SK-N-SH (cell line): ENCODE data around the gene KCNC3. TPM values are rescaled to one million over a fixed set of nuclear protein-coding genes. Genes with fewer than 3 reads are reported as not detected.

Source experiments
- CHD2 ChIP-seq: fragments of 150-350 bp; IDR thresholded peaks from 2 replicates; pipeline ENCODE4 v1.6.1; 2018; ENCODE audit warnings: low read length; ENCODE audit not compliant: partially characterized antibody
- CTCF ChIP-seq: fragments of 200-600 bp; sonication (generic); IDR thresholded peaks from 2 replicates; pipeline ENCODE4 v1.6.1; 2017; ENCODE audit warnings: antibody characterized with exemption, mild to moderate bottlenecking, moderate library complexity
- ELF1 ChIP-seq: IDR thresholded peaks from 2 replicates; pipeline ENCODE4 v1.4.0; 2012
- EZH2phosphoT487 ChIP-seq: fragments of 200-600 bp; sonication (generic); IDR thresholded peaks from 2 replicates; pipeline ENCODE4 v1.6.1; 2017; ENCODE audit warnings: low read depth, mixed run types, mild to moderate bottlenecking, antibody characterized with exemption, moderate library complexity, borderline replicate concordance
- FOXJ3 ChIP-seq: sonication (generic); formaldehyde crosslinking; IDR thresholded peaks from 2 replicates; pipeline ENCODE4 v1.5.1; 2020; ENCODE audit warnings: mild to moderate bottlenecking, missing genetic modification reagents
- GATA2 ChIP-seq: sonication (generic); formaldehyde crosslinking; IDR thresholded peaks from 2 replicates; pipeline ENCODE4 v1.5.0; 2020; ENCODE audit warnings: mild to moderate bottlenecking, missing genetic modification reagents
- IRF3 ChIP-seq: fragments of 150-350 bp; IDR thresholded peaks from 2 replicates; pipeline ENCODE4 v1.6.1; 2016; ENCODE audit warnings: mild to moderate bottlenecking, low read depth, low read length
- JUND ChIP-seq: IDR thresholded peaks from 2 replicates; pipeline ENCODE4 v1.4.0; 2012
- NFIC ChIP-seq: IDR thresholded peaks from 2 replicates; pipeline ENCODE4 v1.4.0; 2012; ENCODE audit warnings: borderline replicate concordance
- POLR2AphosphoS5 ChIP-seq: IDR thresholded peaks from 2 replicates; pipeline ENCODE4 v1.6.1; 2012; ENCODE audit warnings: low read depth, low read length
- RAD21 ChIP-seq: IDR thresholded peaks from 2 replicates; pipeline ENCODE4 v1.6.1; 2012; ENCODE audit warnings: mild to moderate bottlenecking, low read length
- RCOR1 ChIP-seq: fragments of 150-350 bp; IDR thresholded peaks from 2 replicates; pipeline ENCODE4 v1.6.1; 2017; ENCODE audit warnings: antibody characterized with exemption, low read length
- REST ChIP-seq: IDR thresholded peaks from 2 replicates; pipeline ENCODE4 v1.6.1; 2012; ENCODE audit warnings: mild to moderate bottlenecking, low read depth, low read length, moderate library complexity
- RXRA ChIP-seq: IDR thresholded peaks from 2 replicates; pipeline ENCODE4 v1.4.0; 2012; ENCODE audit warnings: low read depth, mild to moderate bottlenecking, borderline replicate concordance
- SIN3A ChIP-seq: IDR thresholded peaks from 2 replicates; pipeline ENCODE4 v1.6.1; 2012; ENCODE audit warnings: low read depth, mild to moderate bottlenecking, low read length, moderate library complexity, borderline replicate concordance
- SMC3 ChIP-seq: IDR thresholded peaks from 2 replicates; pipeline ENCODE4 v1.6.1; 2012; ENCODE audit warnings: low read depth, low read length, improper control_type of control experiment
- TAF1 ChIP-seq: IDR thresholded peaks from 2 replicates; pipeline ENCODE4 v1.6.1; 2012; ENCODE audit warnings: low read depth, mild to moderate bottlenecking, low read length, moderate library complexity, borderline replicate concordance
- TCF12 ChIP-seq: IDR thresholded peaks from 2 replicates; pipeline ENCODE4 v1.4.0; 2012
- TEAD4 ChIP-seq: IDR thresholded peaks from 2 replicates; pipeline ENCODE4 v1.4.0; 2012; ENCODE audit warnings: mild to moderate bottlenecking, borderline replicate concordance; ENCODE audit not compliant: insufficient read depth
- USF2 ChIP-seq: fragments of 150-350 bp; IDR thresholded peaks from 2 replicates; pipeline ENCODE4 v1.6.1; 2017; ENCODE audit warnings: antibody characterized with exemption, low read length, low read depth, borderline replicate concordance
- YY1 ChIP-seq: IDR thresholded peaks from 2 replicates; pipeline ENCODE4 v1.4.0; 2012; ENCODE audit warnings: low read depth, mild to moderate bottlenecking
- ZBTB33 ChIP-seq: IDR thresholded peaks from 2 replicates; pipeline ENCODE4 v1.4.0; 2012; ENCODE audit warnings: low read depth, borderline replicate concordance
- polyA plus RNA-seq, 3 experiments: library from polyadenylated mRNA; depleted of rRNA; stranded (reverse); fragments of >200 nt; gene quantifications; 2 replicates each; pipeline ENCODE4 v1.2.3, GENCODE V29; 2012

KCNC3 gene
- polyA plus RNA-seq, 1 of the 3 experiments (the other 2 are of a cell fraction), result 0.30 TPM

GRCh38 chr19:50376166-50377050, 47.2 kb upstream of the KCNC3 start, which contains the start of gene NR1H2 (continued):
- TF ChIP-seq ZBTB33 (peak; percentile 55; the same call in 1 of the 2 replicates), RXRA (no peak), GATA2 (no peak), ELF1 (peak; percentile 95), TCF12 (peak; percentile 21; the same call in 1 of the 2 replicates), EZH2phosphoT487 (no peak), NFIC (peak; percentile 39; the same call in 1 of the 2 replicates), CTCF (no peak), JUND (no peak), RCOR1 (peak; percentile 48), TAF1 (peak; percentile 85; the same call in 1 of the 2 replicates), SMC3 (no peak), SIN3A (peak; percentile 86; the same call in 1 of the 2 replicates), RAD21 (no peak), CHD2 (peak; percentile 76), YY1 (peak; percentile 72), FOXJ3 (no peak), TEAD4 (no peak), IRF3 (no peak; the same call in 1 of the 2 replicates), USF2 (no peak), POLR2AphosphoS5 (peak; percentile 79), REST (peak; percentile 57; the same call in 1 of the 2 replicates)
